ENCODE data around the gene HECTD2.

DNA sequence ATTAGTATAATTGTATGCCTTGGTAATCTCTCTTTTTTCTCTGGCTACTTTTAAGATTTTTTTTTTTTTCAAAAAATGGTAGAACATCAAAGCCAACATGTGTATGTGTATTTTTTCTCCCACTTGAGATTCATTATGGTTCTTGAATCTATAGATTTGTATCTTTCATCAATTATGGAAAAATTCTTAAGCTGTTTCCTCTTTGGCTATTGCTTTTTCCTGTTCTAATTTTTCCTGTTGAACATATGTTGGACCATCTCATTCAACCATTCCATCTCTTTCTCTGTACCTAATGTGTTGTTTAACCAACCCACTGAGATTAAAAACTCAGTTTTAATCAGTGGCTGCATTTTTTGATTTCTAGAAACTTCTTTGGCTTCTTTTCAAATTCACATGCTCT, 107.2 kb downstream of the HECTD2 start:
- no peak for TF ChIP-seq CTCF (IDR thresholded peaks at IDR 0.05)
- TF ChIP-seq ZFX (IDR thresholded peaks at IDR 0.05; ENCODE audit: borderline replicate concordance) = no peak
